ENCODE data around the gene RUNDC3A.

DNA sequence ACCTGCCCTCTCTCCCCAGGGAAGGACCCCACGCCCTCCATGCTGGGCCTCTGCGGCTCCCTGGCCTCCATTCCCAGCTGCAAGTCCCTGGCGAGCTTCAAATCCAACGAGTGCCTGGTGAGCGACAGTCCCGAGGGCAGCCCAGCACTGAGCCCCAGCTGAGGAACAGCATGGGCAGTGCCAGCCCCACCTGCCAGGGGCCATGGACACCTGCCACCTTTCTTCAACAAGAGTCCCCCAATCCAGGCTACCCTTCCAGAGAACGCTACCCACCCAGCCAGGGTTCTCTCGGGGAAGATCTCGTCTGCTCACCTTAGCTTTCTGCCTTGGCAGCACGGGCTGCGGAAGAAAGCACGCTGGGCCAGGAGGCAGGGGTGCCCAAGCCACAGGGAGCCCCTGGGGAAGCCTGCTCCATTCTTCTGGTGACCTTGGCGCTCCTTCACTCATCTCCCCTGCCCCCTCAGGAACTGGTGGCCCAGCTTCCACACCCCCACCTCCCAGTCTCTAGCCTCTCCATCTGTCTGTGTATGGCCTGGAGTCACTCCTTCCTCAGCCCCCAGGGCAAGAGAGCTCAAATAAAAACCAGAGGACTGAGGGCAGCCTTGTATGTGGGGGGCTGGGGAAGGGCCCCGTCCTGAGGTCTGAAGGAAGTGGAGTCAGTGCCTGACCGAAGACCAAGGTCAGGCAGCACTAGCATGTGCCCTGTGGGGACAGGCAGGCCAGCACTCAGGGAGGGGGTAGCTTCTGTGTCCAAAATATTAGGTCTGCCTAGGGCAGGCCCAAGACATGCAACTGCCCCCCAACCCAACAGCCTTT lies 9.9 kb downstream of the RUNDC3A start:
- TF ChIP-seq, protein P1, sequence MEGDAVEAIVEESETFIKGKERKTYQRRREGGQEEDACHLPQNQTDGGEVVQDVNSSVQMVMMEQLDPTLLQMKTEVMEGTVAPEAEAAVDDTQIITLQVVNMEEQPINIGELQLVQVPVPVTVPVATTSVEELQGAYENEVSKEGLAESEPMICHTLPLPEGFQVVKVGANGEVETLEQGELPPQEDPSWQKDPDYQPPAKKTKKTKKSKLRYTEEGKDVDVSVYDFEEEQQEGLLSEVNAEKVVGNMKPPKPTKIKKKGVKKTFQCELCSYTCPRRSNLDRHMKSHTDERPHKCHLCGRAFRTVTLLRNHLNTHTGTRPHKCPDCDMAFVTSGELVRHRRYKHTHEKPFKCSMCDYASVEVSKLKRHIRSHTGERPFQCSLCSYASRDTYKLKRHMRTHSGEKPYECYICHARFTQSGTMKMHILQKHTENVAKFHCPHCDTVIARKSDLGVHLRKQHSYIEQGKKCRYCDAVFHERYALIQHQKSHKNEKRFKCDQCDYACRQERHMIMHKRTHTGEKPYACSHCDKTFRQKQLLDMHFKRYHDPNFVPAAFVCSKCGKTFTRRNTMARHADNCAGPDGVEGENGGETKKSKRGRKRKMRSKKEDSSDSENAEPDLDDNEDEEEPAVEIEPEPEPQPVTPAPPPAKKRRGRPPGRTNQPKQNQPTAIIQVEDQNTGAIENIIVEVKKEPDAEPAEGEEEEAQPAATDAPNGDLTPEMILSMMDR (IDR thresholded peaks at IDR 0.05; ENCODE audit: insufficient read depth, low read depth, low read length): no peak
- no peak for TF ChIP-seq EZH2 (IDR thresholded peaks at IDR 0.05; ENCODE audit: insufficient read depth, low read length)

All from astrocyte (in vitro differentiated cells and primary cell).